Endothelial cell of umbilical vein (primary cell): ENCODE data around the gene SIM2. TPM values are rescaled to one million over a fixed set of nuclear protein-coding genes. Genes with fewer than 3 reads are reported as not detected.

Experiments used
- BruUV-seq: library from RNA; stranded (reverse); fragments of 400-500 nt; replicated peaks from 2 replicates; lab custom pipeline; 2021; lab: Mats Ljungman, UMichigan
- CTCF ChIA-PET: fragments of 300-600, 350-600 bp; sonication (Branson Sonifier 250); formaldehyde crosslinking; loops from one replicate; lab custom pipeline; 2021; ENCODE audit warnings: antibody characterized with exemption, inconsistent platforms; lab: Charles Lee
- POLR2A ChIA-PET: fragments of 300-600, 350-600 bp; sonication (Branson Sonifier 250); formaldehyde crosslinking; loops from one replicate; lab custom pipeline; 2021; ENCODE audit warnings: antibody characterized with exemption, inconsistent platforms; lab: Charles Lee
- DNase-seq: peaks from one replicate; pipeline ENCODE4 v3.0.0-alpha.2; 2011; ENCODE audit warnings: low read depth, low spot score
- FAIRE-seq: peaks from 2 replicates; lab custom pipeline; 2011; peaks lifted over from hg19 to GRCh38; lab: Jason Lieb, UNC
- H2AFZ ChIP-seq: 2 replicates; pipeline ENCODE4 v1.6.0; 2012; ENCODE audit warnings: low read depth, low read length, control low read depth, inconsistent platforms
- H3K27ac ChIP-seq: 2 replicates; pipeline ENCODE4 v1.5.1; 2011; ENCODE audit warnings: low read depth, mild to moderate bottlenecking, control low read depth, low read length, moderate library complexity; ENCODE audit not compliant: insufficient read depth
- H3K27me3 ChIP-seq, 2 experiments: 2 replicates each; pipeline versions ENCODE4 v1.6.0 to v1.6.1; 2011; ENCODE audit warnings: low read length in 2 of 2, mixed read lengths in 1 of 2; ENCODE audit not compliant: control insufficient read depth in 2 of 2, insufficient read depth in 2 of 2
- H3K36me3 ChIP-seq, 2 experiments: 2 replicates in 1 of 2; 3 replicates in 1 of 2; pipeline ENCODE4 v1.5.1; 2011; ENCODE audit warnings: low read length in 2 of 2, mild to moderate bottlenecking in 1 of 2, moderate library complexity in 1 of 2; ENCODE audit not compliant: control insufficient read depth in 2 of 2, insufficient read depth in 2 of 2; ENCODE audit errors: extremely low read depth in 1 of 2
- H3K4me1 ChIP-seq: 3 replicates; pipeline ENCODE4 v1.5.1; 2011; ENCODE audit warnings: mild to moderate bottlenecking, low read length; ENCODE audit not compliant: control insufficient read depth, insufficient read depth; ENCODE audit errors: extremely low read depth
- H3K4me2 ChIP-seq: 2 replicates; pipeline ENCODE4 v1.6.1; 2011; ENCODE audit warnings: low read length, control low read depth, mixed read lengths; ENCODE audit not compliant: insufficient read depth
- H3K4me3 ChIP-seq, 3 experiments: fragments of 200-600 bp in 1 of 3; sonication (generic), shearing (Covaris generic) in 1 of 3; replicated peaks in 1 of 3; 2 replicates each; pipeline ENCODE4 v1.5.1; 2011 to 2016; ENCODE audit warnings: control low read depth in 3 of 3, low read length in 3 of 3, mild to moderate bottlenecking in 2 of 3, inconsistent platforms in 1 of 3, low read depth in 1 of 3, moderate library complexity in 1 of 3; ENCODE audit not compliant: insufficient read depth in 1 of 3
- H3K79me2 ChIP-seq: 2 replicates; pipeline ENCODE4 v1.6.0; 2012; ENCODE audit warnings: low read length, inconsistent platforms; ENCODE audit not compliant: control insufficient read depth, insufficient read depth
- H3K9ac ChIP-seq: replicated peaks from 2 replicates; pipeline ENCODE3; 2011; ENCODE audit warnings: low read length, control low read depth; ENCODE audit not compliant: insufficient read depth; ENCODE audit errors: extremely low read depth
- H3K9me1 ChIP-seq: replicated peaks from 3 replicates; pipeline ENCODE4 v1.6.0; 2011; ENCODE audit warnings: mild to moderate bottlenecking, low read length; ENCODE audit not compliant: control insufficient read depth, insufficient read depth; ENCODE audit errors: extremely low read depth
- H3K9me3 ChIP-seq: replicated peaks from 2 replicates; pipeline ENCODE4 v1.5.1; 2012; ENCODE audit warnings: low read length, inconsistent platforms; ENCODE audit not compliant: control insufficient read depth, insufficient read depth
- H4K20me1 ChIP-seq: replicated peaks from 2 replicates; pipeline ENCODE3; 2011; ENCODE audit warnings: mild to moderate bottlenecking, low read length; ENCODE audit not compliant: control insufficient read depth, insufficient read depth; ENCODE audit errors: extremely low read depth
- EZH2 ChIP-seq: IDR thresholded peaks from 2 replicates; pipeline ENCODE4 v1.6.1; 2012; ENCODE audit warnings: borderline replicate concordance, low read depth, mild to moderate bottlenecking, moderate library complexity, low read length, inconsistent platforms; ENCODE audit not compliant: severe bottlenecking
- GATA2 ChIP-seq: IDR thresholded peaks from 2 replicates; pipeline ENCODE4 v1.7.0; 2011; ENCODE audit warnings: low read depth, mild to moderate bottlenecking, moderate library complexity, mixed read lengths, low read length; ENCODE audit not compliant: insufficient read length, insufficient read depth
- MAX ChIP-seq: IDR thresholded peaks from 2 replicates; pipeline ENCODE4 v1.6.1; 2011; ENCODE audit not compliant: insufficient read depth, insufficient read length
- POLR2AphosphoS5 ChIP-seq: IDR thresholded peaks from 2 replicates; pipeline ENCODE4 v1.6.1; 2012; ENCODE audit warnings: low read depth, mild to moderate bottlenecking, control low read depth, low read length, moderate library complexity; ENCODE audit not compliant: insufficient read depth
- dilution Hi-C: fragments of 300-500 bp; cut with MboI; formaldehyde crosslinking; loops from one replicate; pipeline ENCODE4 v1.15.0; 2019; ENCODE audit warnings: low sequenced_read_pairs; ENCODE audit not compliant: extremely low pct_ligation_motif_present
- intact Hi-C: fragments of 100-400 bp; cut with micrococcal nuclease; formaldehyde crosslinking; loops from one replicate; pipeline ENCODE4 v1.10.0; 2022
- polyA plus RNA-seq, 4 experiments: library from polyadenylated mRNA; depleted of rRNA in 3 of 4; stranded (reverse) in 3 of 4; unstranded in 1 of 4; fragments of >200 nt; gene quantifications; 2 replicates each; pipeline versions ENCODE4 v1.2.1 to v1.2.3, GENCODE V29; 2011 to 2012; ENCODE audit warnings: missing spikeins in 1 of 4
- total RNA-seq: library from RNA; stranded (reverse); gene quantifications from 2 replicates; pipeline ENCODE4 v1.2.3, GENCODE V29; 2021

SIM2 gene
- total and polyA plus RNA-seq, 2 donors (not counting 3 experiments of a cell fraction or from before 2014, with no cell fraction given): not detected

DNA sequence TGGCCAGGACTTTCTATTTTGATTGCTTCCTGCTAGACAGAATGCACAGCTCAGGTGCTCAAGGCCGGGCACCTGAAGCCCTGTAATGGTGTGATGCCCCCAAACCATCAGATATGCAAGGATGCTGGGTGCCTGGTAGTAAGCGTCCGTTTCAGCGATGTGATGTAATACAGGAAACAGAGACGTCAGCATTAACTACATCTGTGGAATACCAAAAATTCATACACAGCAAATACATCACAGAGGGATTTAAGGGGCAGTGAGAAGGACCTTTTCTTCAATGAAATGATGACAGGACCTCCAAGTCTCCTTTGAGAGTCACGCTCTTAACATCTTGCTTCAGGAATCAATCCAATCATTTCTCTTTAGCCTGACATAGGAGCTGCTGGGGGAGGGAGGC, 64.4 kb downstream of the SIM2 start:
- Histone ChIP-seq H3K4me2 (no peak overlapping the region), H3K27ac (no peak overlapping the region), H3K9me3 (no peaks in the 10 kb centered on the region), H3K36me3 (no peaks in the 10 kb centered on the region), H3K9me1 (no peaks in the 10 kb centered on the region), H3K9ac (no peak overlapping the region), H3K79me2 (no peaks in the 10 kb centered on the region), H3K4me3 (no peak overlapping the region), H3K27me3 (no peaks in the 10 kb centered on the region), H2AFZ (no peak overlapping the region), H4K20me1 (no peaks in the 10 kb centered on the region), H3K4me1 (no peaks in the 10 kb centered on the region)
- CTCF ChIA-PET: interaction anchor here (1.2 to 2.1 kb wide), 3 partner anchors 11 to 154 kb away, joined by 3 to 10 read pairs (median 5); no protein-coding TSS in a partner anchor
- dilution Hi-C loops (no loop called here), intact Hi-C loops (no loop called here)
- DNase-seq: no peak
- FAIRE-seq: no peak
- POLR2A ChIA-PET: no interaction called here
- no TSS peak for BruUV-seq
- TF ChIP-seq POLR2AphosphoS5: no peak
- TF ChIP-seq EZH2: no peak

DNA sequence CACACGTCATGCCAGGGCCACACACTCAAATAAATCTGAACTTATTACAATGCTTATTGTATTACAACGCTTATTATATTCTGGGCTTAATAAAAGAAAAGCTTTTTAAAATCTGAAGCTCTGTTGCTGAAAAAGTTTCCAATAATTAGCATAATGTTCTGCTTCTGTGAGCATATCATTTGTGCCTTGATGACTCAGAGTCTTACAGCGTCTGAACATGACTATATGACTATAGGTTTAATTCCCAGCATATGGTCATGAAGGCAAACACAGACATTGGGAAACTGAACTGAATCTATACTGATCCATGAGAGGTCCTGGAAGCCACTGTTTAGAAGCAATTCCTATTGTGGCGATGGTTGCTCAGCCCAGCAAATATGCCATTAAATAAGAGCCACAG, 66.3 kb downstream of the SIM2 start:
- BruUV-seq: no TSS peak

More for the DNA sequence above, 66.3 kb downstream of the SIM2 start:
- ChIA-PET CTCF (no interaction called here), POLR2A (no interaction called here)
- FAIRE-seq (no peak), DNase-seq (no peak)
- H3K27ac ChIP-seq: no peak overlapping the region
- H3K9me1 ChIP-seq: no peaks in the 10 kb centered on the region
- no peak overlapping the region for H3K4me2 ChIP-seq
- dilution Hi-C loops (no loop called here), intact Hi-C loops (no loop called here)
- no peaks in the 10 kb centered on the region for H3K9me3 ChIP-seq
- H3K9ac ChIP-seq: no peak overlapping the region
- no peak for TF ChIP-seq GATA2
- TF ChIP-seq MAX: no peak
- no peaks in the 10 kb centered on the region for H3K27me3 ChIP-seq
- H2AFZ ChIP-seq: no peak overlapping the region
- H3K4me1 ChIP-seq: peaks cover 6% of the 10 kb centered on the region
- no peak overlapping the region for H3K4me3 ChIP-seq
- no peaks in the 10 kb centered on the region for H3K36me3 ChIP-seq
- no peaks in the 10 kb centered on the region for H4K20me1 ChIP-seq
- H3K79me2 ChIP-seq: no peaks in the 10 kb centered on the region
